ENCODE data around the gene R3HDML. TPM values are rescaled to one million over a fixed set of nuclear protein-coding genes. Genes with fewer than 3 reads are reported as not detected.

Gene R3HDML
- total RNA-seq, result not detected

GRCh38 chr20:44336725-44337380 lies at the start of gene R3HDML:
Gene R3HDML (plus strand): TSS chr20:44337043. CDS start chr20:44337158, 115 bp downstream.

GRCh38 chr20:44310664-44311639 lies 25.9 kb upstream of the R3HDML start, which contains the start of gene FITM2:
Gene FITM2 (minus strand): TSS chr20:44311202. CDS start chr20:44311148, 54 bp downstream.

GRCh38 chr20:44355498-44356352 lies 18.9 kb downstream of the R3HDML start, which contains the start of gene HNF4A:
Gene HNF4A (plus strand): TSS chr20:44355699. CDS start chr20:44355805, 106 bp downstream.

Small RNA genes within 50 kb of the gene (small RNA-seq; reads per million reads assigned to genes)
- gene RF00019 (ENCODE audit: low replicate concordance), result not detected

Other genes starting within 250 kb of the R3HDML start
- not detected for gene JPH2, start 149.9 kb upstream of the R3HDML start, total RNA-seq
- 30.4 TPM for gene OSER1, start 126.3 kb upstream of the R3HDML start, total RNA-seq
- 121 TPM for gene GDAP1L1, start 89.7 kb upstream of the R3HDML start, total RNA-seq
- 7.2 TPM for gene FITM2, start 25.8 kb upstream of the R3HDML start, total RNA-seq
- gene HNF4A, start 18.7 kb downstream of the R3HDML start, total RNA-seq, result not detected
- 9.7 TPM for gene TTPAL, start 138.8 kb downstream of the R3HDML start, total RNA-seq
- 67.6 TPM for gene SERINC3, start 185.0 kb downstream of the R3HDML start, total RNA-seq
- 23.2 TPM for gene PKIG, start 245.5 kb downstream of the R3HDML start, total RNA-seq

All from parietal lobe (tissue), 2 donors.